GM23248 (cell line): ENCODE measurements around the gene LDLRAD4. TPM values are rescaled to one million over a fixed set of nuclear protein-coding genes. Genes with fewer than 3 reads are reported as not detected.

Experiments
- DNase-seq: peaks from one replicate; pipeline ENCODE4 v3.0.0-alpha.2; 2015
- H2AFZ ChIP-seq: fragments of 200-600 bp; sonication (generic); 2 replicates; pipeline ENCODE4 v1.6.1; 2016; ENCODE audit warnings: antibody characterized with exemption
- H3F3A ChIP-seq: fragments of 200-600 bp; sonication (generic); 2 replicates; pipeline ENCODE4 v1.6.1; 2016; ENCODE audit warnings: mild to moderate bottlenecking, antibody characterized with exemption, mixed run types; ENCODE audit not compliant: insufficient read depth
- H3K27ac ChIP-seq: fragments of 200-600 bp; sonication (generic); 2 replicates; pipeline ENCODE4 v1.5.1; 2016; ENCODE audit warnings: mild to moderate bottlenecking
- H3K27me3 ChIP-seq: fragments of 200-600 bp; sonication (generic); replicated peaks from 2 replicates; pipeline ENCODE4 v1.6.1; 2016; ENCODE audit warnings: mild to moderate bottlenecking; ENCODE audit not compliant: insufficient read depth
- H3K36me3 ChIP-seq: fragments of 200-600 bp; sonication (generic); 2 replicates; pipeline ENCODE4 v1.6.1; 2016; ENCODE audit warnings: low read depth, mild to moderate bottlenecking
- H3K4me1 ChIP-seq: fragments of 200-600 bp; sonication (generic); 2 replicates; pipeline ENCODE4 v1.6.1; 2016; ENCODE audit warnings: mild to moderate bottlenecking; ENCODE audit not compliant: insufficient read depth
- H3K4me2 ChIP-seq: fragments of 200-600 bp; sonication (generic); one replicate; pipeline ENCODE4 v1.6.1; 2016; ENCODE audit warnings: mild to moderate bottlenecking; ENCODE audit not compliant: unreplicated experiment
- H3K4me3 ChIP-seq: fragments of 200-600 bp; sonication (generic); 2 replicates; pipeline ENCODE4 v1.5.1; 2016; ENCODE audit warnings: mild to moderate bottlenecking
- H3K79me2 ChIP-seq: fragments of 200-600 bp; sonication (generic); 2 replicates; pipeline ENCODE4 v1.6.1; 2016; ENCODE audit warnings: mild to moderate bottlenecking; ENCODE audit not compliant: insufficient read depth
- H3K9ac ChIP-seq: fragments of 200-600 bp; sonication (generic); 2 replicates; pipeline ENCODE4 v1.6.1; 2016; ENCODE audit warnings: mild to moderate bottlenecking
- H3K9me2 ChIP-seq: fragments of 200-600 bp; sonication (generic); 2 replicates; pipeline ENCODE4 v1.6.1; 2016; ENCODE audit warnings: mixed run types, mild to moderate bottlenecking, moderate library complexity; ENCODE audit not compliant: insufficient read depth
- H3K9me3 ChIP-seq: fragments of 200-600 bp; sonication (generic); one replicate; pipeline ENCODE4 v1.6.1; 2017; ENCODE audit warnings: low read depth
- H4K20me1 ChIP-seq: fragments of 200-600 bp; sonication (generic); 2 replicates; pipeline ENCODE4 v1.6.0; 2016; ENCODE audit not compliant: insufficient read depth
- EZH2 ChIP-seq: fragments of 200-600 bp; sonication (generic); IDR thresholded peaks from 2 replicates; pipeline ENCODE4 v1.6.1; 2018; ENCODE audit warnings: antibody characterized with exemption, mild to moderate bottlenecking; ENCODE audit not compliant: insufficient read depth, poor library complexity, severe bottlenecking
- EZH2phosphoT487 ChIP-seq: fragments of 200-600 bp; sonication (generic); IDR thresholded peaks from 2 replicates; pipeline ENCODE4 v1.6.1; 2018; ENCODE audit warnings: antibody characterized with exemption, moderate library complexity, mild to moderate bottlenecking, low read depth; ENCODE audit not compliant: insufficient read depth
- WGBS, 2 experiments: methylation state at CpG; one replicate each; pipeline ENCODE4 v1.1.6; 2015 to 2017; ENCODE audit warnings: low lambda C conversion rate in 2 of 2, low coverage in 1 of 2; ENCODE audit errors: missing lambda C conversion rate in 2 of 2; 5-methylcytosine and 5-hydroxymethylcytosine counted together
- in situ Hi-C: fragments of 300-500 bp; cut with MboI; formaldehyde crosslinking; loops from 2 replicates; pipeline ENCODE4 v1.15.0; 2020
- polyA plus RNA-seq: library from polyadenylated mRNA; unstranded; fragments of >200 nt; fragmentation: Nextera tagmentation; extraction: Ambion mirVana; gene quantifications from 2 replicates; pipeline ENCODE4 v1.2.1, GENCODE V29; 2016
- total RNA-seq: library from RNA; depleted of rRNA; stranded (reverse); fragments of >200 nt; shearing (Covaris generic); gene quantifications from 2 replicates; pipeline ENCODE4 v1.2.3, GENCODE V29; 2014

The LDLRAD4 gene
- total and polyA plus RNA-seq, 2 experiments from 2014 or later = not detected

GRCh38 chr18:13192970-13193369 is 25.6 kb upstream of the LDLRAD4 start:
- Histone ChIP-seq H3F3A (no peaks in the 10 kb centered on the region), H3K27ac (no peak overlapping the region), H3K9me2 (no peaks in the 10 kb centered on the region), H3K4me1 (no peaks in the 10 kb centered on the region), H3K4me2 (no peak overlapping the region), H3K79me2 (no peaks in the 10 kb centered on the region), H3K27me3 (peaks cover 16% of the 10 kb centered on the region), H3K9ac (no peak overlapping the region), H3K4me3 (no peak overlapping the region), H3K9me3 (no peaks in the 10 kb centered on the region), H3K36me3 (no peaks in the 10 kb centered on the region), H2AFZ (no peak overlapping the region), H4K20me1 (no peaks in the 10 kb centered on the region)
- WGBS, 2 experiments = 25 to 33% methylated on average over 2 of the region's 2 CpGs
- DNase-seq = no peak
- in situ Hi-C loops = no loop called here
- no peak for TF ChIP-seq EZH2phosphoT487
- TF ChIP-seq EZH2 = no peak

DNA sequence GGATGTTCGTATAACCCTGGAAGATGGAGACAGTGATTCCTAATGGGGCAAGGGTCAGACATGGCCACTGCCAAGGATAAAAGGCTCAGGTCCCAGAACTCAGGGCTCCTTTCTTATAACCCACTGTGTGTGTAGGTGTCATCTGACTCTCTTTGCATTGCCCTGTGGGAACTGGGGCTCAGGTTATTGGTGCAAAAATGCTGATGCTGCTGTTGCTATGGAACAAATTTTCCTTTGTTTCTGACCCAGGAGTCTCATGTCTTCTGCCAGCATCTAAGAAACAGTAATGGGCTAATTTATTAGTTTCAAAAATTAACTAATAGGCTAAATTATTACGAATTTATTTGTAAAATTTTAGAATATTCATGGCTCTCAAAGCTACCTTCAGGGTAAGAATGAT is 24.3 kb upstream of the LDLRAD4 start:
- no peak overlapping the region for H3K4me3 ChIP-seq
- H3K9me2 ChIP-seq = no peaks in the 10 kb centered on the region
- no peaks in the 10 kb centered on the region for H3K4me1 ChIP-seq
- in situ Hi-C loops = no loop called here
- WGBS, 2 experiments = 39 to 48% methylated on average over 2 of the region's 2 CpGs
- no peak for DNase-seq
- H3K79me2 ChIP-seq = no peaks in the 10 kb centered on the region
- H4K20me1 ChIP-seq = no peaks in the 10 kb centered on the region
- no peaks in the 10 kb centered on the region for H3K36me3 ChIP-seq
- H3K27me3 ChIP-seq = peaks cover 10% of the 10 kb centered on the region; the same call in 1 of the 2 replicates
- H3K4me2 ChIP-seq = no peak overlapping the region
- no peak overlapping the region for H3K27ac ChIP-seq
- no peak for TF ChIP-seq EZH2phosphoT487
- no peak for TF ChIP-seq EZH2
- H3F3A ChIP-seq = no peaks in the 10 kb centered on the region
- H2AFZ ChIP-seq = no peak overlapping the region
- H3K9ac ChIP-seq = no peak overlapping the region
- no peaks in the 10 kb centered on the region for H3K9me3 ChIP-seq

DNA sequence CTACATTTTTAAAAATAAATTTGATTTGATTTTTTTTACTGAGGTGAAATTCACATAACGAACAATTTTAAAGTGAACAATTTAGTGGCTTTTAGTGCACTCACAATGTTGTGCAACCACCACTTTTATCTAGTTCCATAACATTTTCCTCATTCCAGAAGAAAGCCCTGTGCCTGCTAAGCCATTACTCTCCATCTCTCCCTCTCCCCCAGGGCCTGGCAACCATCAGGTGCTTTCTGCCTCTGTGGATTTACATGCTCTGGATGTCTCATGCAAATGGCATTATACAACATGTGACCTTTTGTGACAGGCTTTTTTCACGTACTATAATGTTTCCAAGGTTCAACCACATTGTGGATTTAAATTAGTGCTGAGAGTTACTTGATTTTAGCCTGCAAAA is 19.9 kb upstream of the LDLRAD4 start:
- Histone ChIP-seq H3K4me2 (no peak overlapping the region), H2AFZ (no peak overlapping the region), H3K27ac (no peak overlapping the region), H3K36me3 (no peaks in the 10 kb centered on the region), H3K79me2 (no peaks in the 10 kb centered on the region), H3K9me2 (no peaks in the 10 kb centered on the region), H4K20me1 (no peaks in the 10 kb centered on the region), H3K4me3 (no peak overlapping the region), H3K4me1 (no peaks in the 10 kb centered on the region), H3F3A (no peaks in the 10 kb centered on the region), H3K27me3 (no peaks in the 10 kb centered on the region), H3K9me3 (no peaks in the 10 kb centered on the region), H3K9ac (no peak overlapping the region)
- in situ Hi-C loops = no loop called here
- no peak for DNase-seq
- TF ChIP-seq EZH2phosphoT487 (no peak), EZH2 (no peak)
- 42 to 47% methylated on average over 2 of the region's 2 CpGs for WGBS, 2 experiments

GRCh38 chr18:13199169-13199568 is 19.4 kb upstream of the LDLRAD4 start:
- H3K9me2 ChIP-seq = no peaks in the 10 kb centered on the region
- H3K36me3 ChIP-seq = no peaks in the 10 kb centered on the region
- no peaks in the 10 kb centered on the region for H3K27me3 ChIP-seq
- no peaks in the 10 kb centered on the region for H3K4me1 ChIP-seq
- H3K9ac ChIP-seq = no peak overlapping the region
- H3K9me3 ChIP-seq = no peaks in the 10 kb centered on the region
- no peak overlapping the region for H3K27ac ChIP-seq
- H2AFZ ChIP-seq = no peak overlapping the region
- H3K4me3 ChIP-seq = no peak overlapping the region
- no peak for DNase-seq
- no peaks in the 10 kb centered on the region for H3F3A ChIP-seq
- no peaks in the 10 kb centered on the region for H3K79me2 ChIP-seq
- no peaks in the 10 kb centered on the region for H4K20me1 ChIP-seq
- TF ChIP-seq EZH2 (no peak), EZH2phosphoT487 (no peak)
- WGBS, 2 experiments = 51 to 53% methylated on average over 3 of the region's 3 CpGs
- in situ Hi-C loops = no loop called here
- no peak overlapping the region for H3K4me2 ChIP-seq

- Histone ChIP-seq H3K4me2 (no peak overlapping the region), H3K27ac (no peak overlapping the region), H3K79me2 (no peaks in the 10 kb centered on the region), H3K9me3 (no peaks in the 10 kb centered on the region), H3K9me2 (no peaks in the 10 kb centered on the region), H3K9ac (no peak overlapping the region), H3K27me3 (peaks cover 3% of the 10 kb centered on the region; the same call in 1 of the 2 replicates), H2AFZ (no peak overlapping the region), H3K36me3 (no peaks in the 10 kb centered on the region), H4K20me1 (no peaks in the 10 kb centered on the region), H3F3A (no peaks in the 10 kb centered on the region), H3K4me1 (no peaks in the 10 kb centered on the region), H3K4me3 (no peak overlapping the region)
- in situ Hi-C loops = no loop called here
- TF ChIP-seq EZH2phosphoT487 (no peak), EZH2 (no peak)
- no peak for DNase-seq
- WGBS, 2 experiments = 34 to 39% methylated on average over 3 of the region's 3 CpGs
Measured at GRCh38 chr18:13201292-13201691, 17.3 kb upstream of the LDLRAD4 start.
